CD4-positive, alpha-beta T cell treated with Interleukin-15 for 1 hour (primary cell): ENCODE data around the gene CLCNKA.

Experiments used
- DNase-seq: peaks from one replicate; pipeline ENCODE4 v3.0.0-alpha.2; 2020

Gene CLCNKA

GRCh38 chr1:16082283-16083038, 60.6 kb downstream of the CLCNKA start:
- peak; percentile 55 for DNase-seq

GRCh38 chr1:16083486-16083885, 61.6 kb downstream of the CLCNKA start:
- DNase-seq: no peak
